ENCODE measurements around the gene IPO11. TPM values are rescaled to one million over a fixed set of nuclear protein-coding genes. Genes with fewer than 3 reads are reported as not detected.

Gene IPO11
- total RNA-seq, 1 donor from 2014 or later, result 30.2 TPM

DNA sequence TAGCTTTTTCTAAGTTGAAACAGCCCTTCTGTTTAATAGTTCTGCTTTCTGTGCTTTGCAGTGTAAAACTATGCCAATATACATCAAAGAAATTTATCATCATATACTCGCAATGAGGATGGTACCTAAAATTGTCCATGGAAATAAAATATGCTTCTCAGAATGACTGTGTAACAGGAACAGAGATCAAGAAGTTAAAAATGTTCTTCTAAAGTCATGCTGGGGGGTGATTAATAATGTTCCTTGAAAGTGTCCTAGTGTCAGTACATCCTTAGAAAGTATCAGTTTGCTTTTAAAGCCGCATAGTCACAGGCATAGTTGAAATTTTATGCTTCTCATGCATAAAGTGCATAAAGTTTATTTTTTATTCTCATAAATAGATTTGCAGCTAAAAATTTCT lies 162.0 kb downstream of the IPO11 start:
- ATAC-seq, result no peak

DNA sequence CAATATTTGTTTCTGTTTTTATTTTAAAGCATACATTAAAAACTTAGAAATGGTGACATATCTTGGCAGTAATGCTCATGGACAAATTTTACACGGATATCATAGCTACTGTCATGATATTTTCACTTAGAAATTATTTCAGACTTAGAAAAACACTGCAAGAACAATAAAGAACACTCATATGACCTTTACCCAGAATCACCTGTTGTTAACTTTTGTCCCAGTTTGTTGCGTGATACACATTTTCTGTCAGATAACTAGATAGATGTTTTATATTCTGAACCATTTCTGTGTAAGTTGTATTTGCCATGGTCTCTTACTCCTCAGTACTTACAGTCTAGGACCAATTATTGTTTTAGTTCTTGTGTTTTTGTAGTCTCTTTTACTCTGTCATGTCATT lies 162.5 kb downstream of the IPO11 start:
- ATAC-seq, result no peak

DNA sequence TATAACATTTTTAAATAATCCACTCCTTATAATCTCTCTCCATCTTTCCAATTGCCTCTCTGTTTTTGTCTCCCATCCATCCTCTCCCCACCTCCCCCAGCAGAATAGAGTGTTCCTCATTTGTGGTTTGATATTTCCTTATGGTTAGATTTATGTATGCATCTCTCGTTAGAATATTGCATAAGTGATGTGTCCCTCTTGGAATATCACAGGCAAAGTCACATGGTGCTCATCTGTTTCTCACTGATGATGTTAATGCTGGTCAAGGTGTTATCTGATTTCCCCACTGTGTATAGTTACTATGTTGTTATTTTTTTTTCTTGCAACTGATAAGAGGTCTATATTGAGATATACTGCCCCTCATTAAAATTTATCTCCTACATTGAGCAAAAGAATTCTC lies 162.9 kb downstream of the IPO11 start:
- no peak for ATAC-seq

DNA sequence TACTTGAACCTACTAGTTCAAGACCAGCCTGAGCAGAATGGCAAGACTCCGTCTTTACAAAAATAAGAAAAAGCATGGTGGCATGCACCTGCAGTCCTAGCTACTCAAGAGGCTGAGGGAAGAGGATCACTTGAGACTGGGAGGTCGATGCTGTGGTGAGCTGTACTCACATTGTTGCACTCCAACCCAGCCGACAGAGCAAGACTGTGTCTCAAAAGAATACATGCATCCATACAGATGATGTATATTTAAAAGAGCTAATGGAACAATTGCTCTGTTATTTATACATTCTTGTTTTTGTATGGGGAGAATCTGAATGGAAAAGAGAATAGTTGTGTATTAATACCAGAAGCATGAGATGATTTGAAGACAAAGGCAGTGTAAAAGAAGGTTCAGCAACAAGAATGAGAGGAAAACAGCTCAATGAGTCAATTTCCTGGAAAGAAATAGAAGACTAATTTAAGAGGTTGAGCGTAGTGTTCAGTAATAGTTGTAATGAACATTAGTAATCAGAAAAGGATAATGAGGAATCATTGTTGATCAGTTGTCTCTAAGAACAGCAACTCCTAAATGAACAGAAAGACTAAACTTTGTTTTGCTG lies 164.1 kb downstream of the IPO11 start:
- no peak for ATAC-seq

DNA sequence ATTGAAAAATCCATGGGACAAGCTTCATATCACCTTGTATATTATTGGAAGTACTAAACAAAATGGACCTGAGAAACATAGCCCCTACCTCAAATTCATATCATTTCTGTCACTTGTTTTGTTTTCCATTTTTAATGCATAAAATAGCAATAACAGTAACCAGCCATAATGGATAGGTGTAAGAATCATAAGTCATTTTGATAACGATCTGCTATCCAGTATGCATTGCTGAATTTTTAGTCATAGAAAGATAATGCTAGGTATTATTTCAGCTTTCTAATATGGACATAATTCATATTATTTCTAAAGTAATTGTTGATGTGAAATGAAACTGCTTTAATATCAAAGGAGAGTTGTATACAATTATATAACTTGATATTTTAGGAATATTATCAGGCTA lies 164.9 kb downstream of the IPO11 start:
- ATAC-seq, result no peak

DNA sequence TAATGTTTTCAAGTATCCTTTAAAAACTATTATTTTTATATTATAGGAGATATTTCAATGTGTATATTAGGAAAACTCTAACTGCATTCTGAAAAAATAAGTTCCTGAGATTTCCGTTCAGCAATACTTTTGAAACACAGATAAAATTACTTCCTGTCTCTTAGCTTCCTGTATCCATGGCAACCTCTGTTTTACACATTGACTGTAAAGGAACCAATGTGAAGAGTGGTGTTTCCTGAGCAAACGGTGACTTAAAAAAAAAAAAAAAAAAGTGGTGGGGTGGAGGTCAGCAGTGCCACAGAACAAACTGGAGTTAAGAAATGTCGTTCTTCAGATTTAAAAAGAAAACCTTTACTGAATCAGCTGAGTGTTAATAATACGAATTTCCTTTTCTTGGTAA lies 166.0 kb downstream of the IPO11 start, which contains the start of gene LRRC70:
Gene LRRC70, plus strand, starts transcription at position 280 of the 400 bp plus-strand sequence. CDS start 620 bp downstream, outside the sequence.
- peak; percentile 28 for ATAC-seq

DNA sequence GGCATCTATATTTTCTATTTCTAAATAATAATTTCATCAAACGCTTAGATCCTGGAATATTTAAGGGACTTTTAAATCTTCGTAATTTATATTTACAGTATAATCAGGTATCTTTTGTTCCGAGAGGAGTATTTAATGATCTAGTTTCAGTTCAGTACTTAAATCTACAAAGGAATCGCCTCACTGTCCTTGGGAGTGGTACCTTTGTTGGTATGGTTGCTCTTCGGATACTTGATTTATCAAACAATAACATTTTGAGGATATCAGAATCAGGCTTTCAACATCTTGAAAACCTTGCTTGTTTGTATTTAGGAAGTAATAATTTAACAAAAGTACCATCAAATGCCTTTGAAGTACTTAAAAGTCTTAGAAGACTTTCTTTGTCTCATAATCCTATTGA lies 167.2 kb downstream of the IPO11 start:
- ATAC-seq, result no peak

DNA sequence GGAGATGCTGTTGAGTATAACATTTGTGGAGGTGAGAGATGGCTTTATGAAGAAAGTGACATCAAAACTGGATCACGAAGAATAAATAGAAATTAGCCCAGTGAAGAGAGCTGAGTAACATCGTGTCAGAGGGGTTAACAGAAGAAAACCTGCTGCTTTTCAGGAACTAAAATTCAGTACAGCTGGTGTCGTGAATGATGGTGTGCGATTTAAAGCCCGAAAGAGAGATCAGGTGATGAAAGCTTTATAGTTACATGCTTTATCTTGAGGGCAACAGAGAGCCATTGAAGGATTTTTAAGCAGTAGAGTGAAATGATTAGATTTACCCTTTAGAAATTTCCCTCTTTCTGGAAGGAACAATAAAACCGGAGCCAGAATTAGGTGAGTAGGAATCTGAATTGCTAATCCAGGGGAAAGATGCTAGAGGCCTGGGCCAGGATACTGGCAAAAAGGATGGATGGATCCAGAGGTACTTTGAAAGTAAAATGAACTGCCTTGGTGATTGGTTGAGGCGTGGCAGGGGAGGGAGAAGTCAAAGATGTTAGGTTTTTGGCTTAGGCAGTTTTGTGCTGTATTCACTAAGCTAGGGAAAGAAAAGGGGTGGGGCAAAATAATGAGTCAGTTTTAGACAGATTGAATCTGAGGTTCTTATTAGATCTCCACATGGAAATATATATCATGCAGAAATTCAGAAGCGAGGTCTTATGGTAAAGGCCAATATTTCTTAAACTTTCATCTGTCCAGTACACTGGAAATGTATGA lies 169.5 kb downstream of the IPO11 start:
- ATAC-seq, result no peak

DNA sequence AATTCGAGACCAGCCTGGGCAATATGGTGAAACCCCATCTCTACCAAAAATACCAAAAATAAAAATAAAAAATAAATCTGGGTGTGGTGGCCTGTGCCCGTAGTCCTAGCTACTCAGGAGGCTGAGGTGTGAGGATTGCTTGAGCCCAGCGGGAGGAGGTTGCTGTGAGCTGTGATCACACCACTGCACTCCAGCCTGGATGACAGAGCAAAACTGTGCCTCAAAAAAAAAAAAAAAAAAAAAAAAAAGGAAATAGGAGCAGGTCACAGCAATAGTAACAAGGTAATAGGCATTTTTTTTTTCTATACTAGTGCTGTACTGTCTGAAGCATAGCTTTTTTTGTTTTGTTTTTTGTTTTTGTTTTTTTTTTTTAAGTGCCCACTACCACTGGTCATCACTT lies 171.8 kb downstream of the IPO11 start:
- no peak for ATAC-seq

DNA sequence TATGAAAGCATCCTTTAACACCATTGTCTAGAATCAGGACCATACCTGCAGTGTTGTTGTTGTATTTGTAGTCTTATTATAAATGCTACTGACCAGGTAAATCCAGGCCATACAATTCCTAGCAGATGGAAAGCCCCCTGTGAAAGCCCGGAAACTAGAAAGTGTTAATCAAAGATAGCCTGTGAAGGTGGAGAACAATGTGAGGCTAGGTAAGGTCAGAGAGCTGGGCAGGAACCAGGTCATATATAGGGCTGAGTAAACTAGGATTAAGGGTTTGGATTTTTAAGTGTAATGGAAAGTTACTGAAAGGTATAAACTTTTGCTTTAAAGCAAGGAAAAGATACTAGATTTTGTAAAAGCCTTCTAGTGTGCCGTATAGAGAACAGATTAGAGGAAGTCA lies 172.7 kb downstream of the IPO11 start:
- ATAC-seq, result no peak

DNA sequence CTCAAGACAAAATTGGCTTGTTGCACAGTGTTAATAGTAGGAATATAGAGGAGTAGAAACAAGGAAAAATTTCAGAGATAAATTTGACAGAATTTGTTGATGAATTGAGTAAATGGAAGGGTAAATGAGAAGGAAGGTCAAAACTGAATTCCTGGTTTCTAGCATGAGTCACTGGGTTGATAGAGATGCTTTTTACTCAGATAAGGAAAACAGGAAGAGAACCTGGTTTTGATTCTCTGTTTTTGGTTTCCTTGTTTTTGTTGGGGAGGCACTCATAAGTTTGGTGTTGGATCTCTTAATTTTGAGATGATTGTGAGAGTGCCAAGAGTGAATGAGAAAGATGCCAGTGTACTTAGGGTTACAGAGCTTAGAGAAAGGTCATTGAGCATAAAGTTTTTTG lies 173.2 kb downstream of the IPO11 start:
- ATAC-seq, result no peak

DNA sequence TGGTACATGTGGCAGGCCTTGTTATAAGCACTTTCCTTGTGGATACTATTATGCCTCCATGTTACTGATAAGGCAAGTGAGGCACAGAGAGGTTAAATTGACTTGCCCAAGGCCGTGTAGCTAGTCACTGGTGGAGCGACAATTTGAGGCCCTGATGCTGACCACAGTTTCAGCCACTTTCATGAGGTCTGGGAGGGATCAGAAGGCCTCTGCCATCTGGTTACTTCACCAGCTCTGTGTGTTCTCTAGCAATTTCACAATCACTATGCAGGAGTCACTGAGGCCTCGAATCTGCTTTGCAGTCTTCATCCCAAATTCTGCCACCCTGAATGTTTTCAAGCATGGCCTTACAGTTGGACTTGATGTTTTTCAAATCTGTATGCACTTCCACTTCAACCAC lies 175.2 kb downstream of the IPO11 start:
- ATAC-seq, result no peak

DNA sequence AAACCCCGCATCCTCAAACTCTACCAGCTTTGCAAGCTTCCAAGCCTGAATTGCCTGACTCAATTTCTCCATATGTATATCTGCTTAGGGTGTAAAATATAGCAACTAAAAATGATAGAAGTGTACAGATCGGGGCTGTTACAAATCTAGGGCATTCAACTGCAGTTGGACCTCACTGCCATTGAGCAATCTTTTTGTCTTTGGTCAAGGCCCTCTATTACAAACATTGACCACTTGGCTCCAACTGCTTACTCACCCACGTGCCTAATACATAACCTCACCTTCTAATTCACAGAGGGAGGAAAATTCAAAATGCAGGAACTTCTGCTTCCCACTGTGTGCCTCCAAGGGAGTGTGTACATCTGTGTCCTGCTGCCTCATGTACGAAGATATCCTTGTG lies 176.1 kb downstream of the IPO11 start:
- no peak for ATAC-seq

DNA sequence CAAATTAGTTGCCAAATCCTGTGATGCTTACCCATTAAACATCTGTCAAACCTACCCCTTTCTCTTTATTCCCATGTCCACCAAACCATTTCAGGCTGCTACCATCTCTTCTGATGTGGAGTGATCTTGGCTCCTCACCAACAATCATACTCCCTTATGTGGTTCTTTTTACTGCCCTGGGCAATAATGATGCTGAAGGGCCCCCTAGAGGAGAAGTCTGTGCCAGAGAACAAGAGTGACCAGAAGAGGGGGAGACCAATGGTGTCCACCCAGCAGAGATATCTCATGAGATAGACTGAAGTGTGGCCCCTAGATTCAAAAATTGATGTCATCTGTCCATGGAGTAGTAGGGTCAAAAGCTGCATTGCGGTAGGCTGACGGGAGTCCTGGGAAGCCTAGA lies 176.9 kb downstream of the IPO11 start:
- no peak for ATAC-seq

DNA sequence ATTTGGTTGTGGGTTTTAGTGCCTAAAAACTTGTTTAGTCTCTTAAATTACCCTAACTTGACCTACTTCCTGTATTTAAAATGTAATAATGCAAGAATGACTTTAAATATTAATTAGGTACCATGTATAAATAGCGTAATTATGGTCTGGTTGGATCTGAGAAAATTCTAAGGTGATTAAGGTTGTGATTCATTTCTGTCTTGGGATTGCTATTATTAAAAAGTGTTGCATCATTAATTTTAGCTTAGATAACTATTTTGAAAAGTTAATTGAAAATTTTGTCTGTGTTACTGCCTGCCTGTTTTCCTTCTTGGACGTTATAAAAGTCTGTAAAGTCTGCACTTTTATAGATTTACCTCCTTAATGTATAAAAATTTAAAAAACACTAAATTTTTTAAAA lies 177.8 kb downstream of the IPO11 start:
- ATAC-seq, result no peak

DNA sequence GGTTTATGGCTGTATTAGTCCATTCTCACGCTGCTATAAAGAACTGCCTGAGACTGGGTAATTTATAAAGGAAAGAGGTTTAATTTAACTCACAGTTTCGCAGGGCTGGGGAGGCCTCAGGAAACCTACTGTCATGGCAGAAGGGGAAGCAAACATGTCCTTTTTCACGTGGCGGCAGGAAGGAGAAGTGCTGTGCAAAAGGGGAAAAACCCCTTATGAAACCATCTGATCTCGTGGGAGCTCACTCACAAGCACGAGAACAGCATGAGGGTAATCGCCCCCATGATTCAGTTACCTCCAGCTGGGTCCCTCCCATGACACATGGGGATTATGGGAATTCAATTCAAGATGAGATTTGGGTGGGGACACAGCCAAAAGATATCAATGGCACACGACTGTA lies 180.0 kb downstream of the IPO11 start:
- ATAC-seq, result no peak

DNA sequence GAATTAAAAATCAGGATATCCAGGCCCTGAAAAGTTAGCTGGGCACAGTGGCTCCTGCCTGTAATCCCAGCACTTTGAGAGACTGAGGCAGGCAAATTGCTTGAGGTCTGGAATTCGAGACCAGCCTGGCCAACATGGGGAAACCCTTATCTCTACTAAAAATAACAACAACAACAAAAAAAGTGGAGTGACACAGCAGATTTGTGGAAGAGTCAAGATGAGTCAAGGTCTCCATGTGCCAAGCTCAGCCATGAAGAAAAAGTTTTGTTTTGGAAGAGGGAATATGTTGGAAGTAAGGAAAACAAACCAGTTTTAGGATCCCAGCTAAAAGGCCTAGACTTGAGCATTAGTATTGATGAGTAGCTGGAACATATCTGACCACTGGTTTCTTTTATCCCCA lies 180.8 kb downstream of the IPO11 start:
- ATAC-seq, result no peak

DNA sequence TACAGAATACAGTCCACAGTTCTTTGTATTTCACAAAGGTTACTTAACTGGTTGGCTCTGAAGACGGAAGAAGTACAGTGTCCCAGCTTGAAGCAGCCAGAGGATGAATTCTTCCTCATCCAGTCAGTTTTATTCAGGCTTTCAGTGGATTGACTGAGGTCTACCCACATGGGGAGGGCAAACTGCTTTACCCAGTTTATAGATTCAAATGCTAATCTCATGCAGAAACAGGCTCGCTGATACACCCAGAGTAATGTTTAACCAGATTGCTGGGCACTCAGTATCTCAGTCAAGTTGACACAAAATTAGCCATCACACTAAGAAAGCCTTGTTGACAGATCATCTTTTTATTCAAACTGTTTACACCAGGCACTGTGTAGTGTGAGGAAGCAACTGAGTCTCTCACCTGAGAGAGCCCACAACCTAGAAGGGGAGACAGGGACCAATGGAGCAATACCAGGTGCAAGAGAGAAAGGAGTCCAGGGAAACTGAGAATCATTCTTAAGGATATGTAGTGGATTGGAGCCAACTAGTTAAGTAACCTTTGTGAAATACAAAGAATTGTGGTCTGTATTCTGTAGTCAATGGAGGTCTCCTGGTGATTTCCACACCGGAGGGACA lies 181.9 kb downstream of the IPO11 start:
- no peak for ATAC-seq

DNA sequence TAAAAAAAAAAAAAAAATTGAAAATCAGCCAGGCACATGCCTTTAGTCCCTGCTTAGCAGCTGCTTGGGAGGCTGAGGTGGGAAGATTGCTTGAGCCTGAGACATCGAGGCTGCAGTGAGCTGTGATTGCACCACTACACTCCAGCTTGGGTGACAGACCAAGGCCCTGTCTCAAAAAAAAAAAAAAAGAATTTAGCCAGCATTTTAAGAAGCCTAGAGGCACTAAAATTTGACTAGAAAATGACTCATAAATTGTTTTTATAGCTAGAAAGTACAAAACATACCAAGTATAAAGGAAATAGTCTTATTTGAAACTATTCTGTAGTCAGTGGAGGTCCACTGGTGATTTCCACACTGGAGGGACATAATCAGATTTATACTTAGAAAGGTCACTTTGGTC lies 183.5 kb downstream of the IPO11 start:
- ATAC-seq, result no peak

DNA sequence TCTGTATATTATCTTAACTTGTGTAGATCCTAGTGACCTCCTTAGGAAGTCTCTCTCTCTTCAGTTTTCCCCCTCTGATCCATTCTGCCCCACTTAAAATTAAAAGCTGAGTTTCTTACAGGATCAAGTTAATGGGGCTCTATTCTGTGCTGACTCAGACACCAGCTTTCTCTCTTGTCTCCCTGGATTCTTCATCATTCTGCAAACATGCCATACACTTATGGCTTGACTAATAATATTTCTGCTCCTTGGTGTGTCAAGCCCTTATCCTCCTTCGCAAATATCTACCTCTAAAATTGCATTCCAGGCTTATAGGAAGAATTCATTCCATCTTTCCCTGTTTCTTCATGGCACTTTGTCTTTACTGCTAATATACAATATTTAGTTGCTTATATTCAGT lies 184.1 kb downstream of the IPO11 start:
- ATAC-seq, result no peak

DNA sequence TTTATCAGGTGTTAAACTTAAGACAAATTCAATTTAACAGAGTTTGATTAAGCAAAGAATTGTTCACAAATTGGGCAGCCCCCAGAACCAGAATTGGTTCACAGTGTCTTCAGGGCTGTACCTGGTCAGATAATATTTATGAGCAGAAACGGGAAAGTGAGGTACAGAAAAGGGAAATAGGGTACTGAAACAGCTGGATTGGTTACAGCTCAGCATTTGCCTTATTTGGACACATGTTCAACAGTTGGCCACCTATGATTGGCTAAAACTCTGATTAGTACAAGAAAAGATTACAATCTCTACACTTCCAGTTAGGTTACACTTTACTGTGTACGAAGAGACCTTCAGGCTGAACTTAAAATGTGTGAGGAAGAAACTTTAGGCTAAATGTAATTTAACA lies 184.8 kb downstream of the IPO11 start:
- ATAC-seq, result no peak

DNA sequence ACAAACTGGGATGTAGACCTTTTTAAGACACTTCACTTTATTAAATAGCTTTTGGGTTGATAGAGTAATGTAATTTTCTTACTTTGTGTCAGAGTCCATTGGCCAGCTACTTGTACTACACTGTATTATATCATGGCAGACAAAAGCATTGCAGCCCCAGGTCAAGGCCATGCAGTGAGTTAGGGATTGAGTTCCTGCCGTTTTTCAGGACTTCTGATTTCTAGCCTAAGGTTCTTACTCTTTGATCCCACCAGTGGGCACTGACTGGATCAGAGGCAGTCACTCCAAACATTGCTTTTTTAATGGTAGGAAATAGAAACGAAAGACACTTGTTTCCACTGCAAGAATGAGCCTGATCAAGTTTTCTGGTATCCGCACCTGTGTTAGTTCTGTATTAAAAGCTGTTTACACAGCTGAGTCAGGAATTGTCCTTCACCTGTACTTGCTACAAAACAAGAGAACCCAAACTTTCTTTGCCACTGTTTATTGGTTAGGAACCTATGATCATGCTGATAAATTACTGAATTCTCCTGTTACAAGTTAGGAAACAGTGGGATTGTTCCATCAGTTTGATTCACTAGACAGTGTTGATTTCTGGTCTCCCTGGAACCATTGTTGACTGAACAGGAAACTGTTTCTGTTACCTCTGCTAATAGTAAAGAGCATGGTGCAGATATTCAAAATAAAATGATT lies 188.1 kb downstream of the IPO11 start:
- ATAC-seq, result peak; percentile 43

DNA sequence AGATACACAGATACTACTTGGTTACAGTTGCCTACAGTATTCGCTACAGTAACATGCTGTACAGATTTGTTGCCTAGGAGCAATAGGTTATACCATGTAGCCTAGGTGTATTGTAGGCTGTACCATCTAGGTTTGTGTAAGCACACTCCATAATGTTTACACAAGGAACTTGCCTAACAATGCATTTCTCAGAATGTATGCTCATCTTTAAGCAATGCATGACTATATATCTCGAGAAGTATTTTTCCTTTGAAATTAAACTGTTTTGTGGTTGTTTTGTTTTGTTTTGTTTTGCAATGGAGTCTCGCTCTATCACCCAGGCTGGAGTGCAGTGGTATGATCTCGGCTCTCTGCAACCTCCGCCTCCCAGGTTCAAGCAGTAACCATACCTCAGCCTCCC lies 191.4 kb downstream of the IPO11 start:
- no peak for ATAC-seq

DNA sequence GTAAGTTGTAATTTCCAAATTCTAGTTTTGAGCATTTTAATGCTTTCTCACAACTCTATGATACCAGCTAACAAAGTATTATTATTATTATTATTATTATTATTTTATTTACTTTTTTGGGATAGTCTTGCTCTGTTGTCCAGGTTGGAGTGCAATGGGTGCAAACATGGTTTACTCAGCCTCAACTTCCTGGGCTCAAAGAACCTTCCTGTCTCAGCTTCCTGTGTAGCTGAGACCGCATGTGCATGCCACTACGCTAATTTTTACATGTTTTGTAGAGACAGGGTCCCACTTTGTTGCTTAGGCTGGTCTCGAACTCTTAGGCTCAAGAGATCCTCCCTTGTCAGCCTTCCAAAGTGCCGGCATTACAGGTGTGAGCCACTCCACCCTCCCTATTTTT lies 193.1 kb downstream of the IPO11 start:
- no peak for ATAC-seq
